ENCODE results near the gene AIG1. TPM values are rescaled to one million over a fixed set of nuclear protein-coding genes. Genes with fewer than 3 reads are reported as not detected.

The AIG1 gene
- total and polyA plus RNA-seq, 7 experiments from 2014 or later, result 6.8 to 21.8 (median 10.5) TPM

GRCh38 chr6:143195349-143195845, 134.7 kb downstream of the AIG1 start:
- no peak for DNase-seq
- POLR2A ChIA-PET, result no interaction called here

DNA sequence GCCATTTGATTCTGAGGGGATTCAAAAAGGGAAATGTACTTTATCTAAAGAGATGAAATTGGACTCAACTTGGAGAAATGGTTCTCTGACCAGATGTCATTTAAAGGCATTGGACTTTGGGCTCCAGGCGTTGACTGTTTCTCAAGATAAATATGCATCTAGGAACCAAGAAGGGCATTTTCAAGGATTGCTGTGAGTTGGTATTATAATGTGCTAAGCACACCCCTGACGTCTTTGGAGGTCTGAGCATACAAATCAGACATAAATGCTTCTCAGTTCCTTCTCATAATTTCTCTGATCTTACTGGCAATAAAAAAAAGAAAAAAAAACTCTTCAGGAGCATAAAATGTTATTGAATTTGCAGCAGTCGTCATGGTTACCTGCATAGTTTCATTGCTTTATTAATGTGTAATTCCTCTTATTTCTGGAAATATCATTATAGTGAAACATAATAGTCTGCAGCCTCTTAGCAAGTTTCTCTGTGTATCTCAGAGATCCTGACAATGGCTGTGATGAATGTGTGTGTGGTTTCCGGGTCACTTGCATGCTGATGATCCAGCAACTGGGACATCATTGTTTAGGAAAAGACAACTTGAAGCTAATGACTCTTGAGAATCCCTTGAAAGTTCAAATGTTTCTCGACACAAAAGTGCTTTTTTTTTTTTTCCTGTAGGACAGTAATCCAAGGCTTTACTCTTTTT, 136.0 kb downstream of the AIG1 start:
- H3K36me3 ChIP-seq (ENCODE audit: control insufficient read depth in 2 of 3, insufficient read depth in 3 of 3, low read length in 3 of 3), result no peaks in the 10 kb centered on the region
- Mint-ChIP-seq H3K4me3 (no peak overlapping the region), H3K27ac (no peak overlapping the region), H3K27me3 (no peaks in the 10 kb centered on the region), H3K9me3 (peaks cover 0 to 3% (median 0%) of the 10 kb centered on the region in 11 donors), H3K36me3 (peaks cover 0 to 37% (median 12%) of the 10 kb centered on the region in 5 donors), H3K4me1 (no peaks in the 10 kb centered on the region)
- H3K4me1 ChIP-seq (ENCODE audit: control insufficient read depth in 2 of 2, insufficient read depth in 2 of 2, low read length in 2 of 2), result no peaks in the 10 kb centered on the region
- ATAC-seq, result no peak
- H3K27me3 ChIP-seq (ENCODE audit: control insufficient read depth in 2 of 2, insufficient read depth in 2 of 2, low read length in 2 of 2), result no peaks in the 10 kb centered on the region
- ChIA-PET POLR2A (no interaction called here), CTCF (no interaction called here)
- H3K27ac ChIP-seq (ENCODE audit: low read depth, low read length), result no peak overlapping the region
- H3K9me3 ChIP-seq (ENCODE audit: control insufficient read depth in 2 of 3, low read length in 3 of 3), result no peaks in the 10 kb centered on the region
- intact Hi-C loops (cut with micrococcal nuclease), result no loop called here
- H3K4me3 ChIP-seq (ENCODE audit: low read length), result no peak overlapping the region
- DNase-seq, result no peak

More at GRCh38 chr6:143195349-143195845, 134.7 kb downstream of the AIG1 start:
- Mint-ChIP-seq H3K27ac (no peak overlapping the region), H3K27me3 (no peaks in the 10 kb centered on the region), H3K4me1 (no peaks in the 10 kb centered on the region), H3K36me3 (peaks cover 0 to 38% (median 18%) of the 10 kb centered on the region in 5 donors), H3K9me3 (peaks cover 0 to 3% (median 0%) of the 10 kb centered on the region in 11 donors), H3K4me3 (no peak overlapping the region)
- Histone ChIP-seq H3K9me3 (ENCODE audit: control insufficient read depth in 2 of 3, low read length in 3 of 3) (no peaks in the 10 kb centered on the region), H3K27ac (ENCODE audit: low read depth, low read length) (no peak overlapping the region), H3K4me3 (ENCODE audit: low read length) (no peak overlapping the region), H3K36me3 (ENCODE audit: control insufficient read depth in 2 of 3, insufficient read depth in 3 of 3, low read length in 3 of 3) (no peaks in the 10 kb centered on the region), H3K27me3 (ENCODE audit: control insufficient read depth in 2 of 2, insufficient read depth in 2 of 2, low read length in 2 of 2) (no peaks in the 10 kb centered on the region), H3K4me1 (ENCODE audit: control insufficient read depth in 2 of 2, insufficient read depth in 2 of 2, low read length in 2 of 2) (no peaks in the 10 kb centered on the region)
- CTCF ChIA-PET, result no interaction called here
- intact Hi-C loops (cut with micrococcal nuclease), result no loop called here
- ATAC-seq, result no peak

DNA sequence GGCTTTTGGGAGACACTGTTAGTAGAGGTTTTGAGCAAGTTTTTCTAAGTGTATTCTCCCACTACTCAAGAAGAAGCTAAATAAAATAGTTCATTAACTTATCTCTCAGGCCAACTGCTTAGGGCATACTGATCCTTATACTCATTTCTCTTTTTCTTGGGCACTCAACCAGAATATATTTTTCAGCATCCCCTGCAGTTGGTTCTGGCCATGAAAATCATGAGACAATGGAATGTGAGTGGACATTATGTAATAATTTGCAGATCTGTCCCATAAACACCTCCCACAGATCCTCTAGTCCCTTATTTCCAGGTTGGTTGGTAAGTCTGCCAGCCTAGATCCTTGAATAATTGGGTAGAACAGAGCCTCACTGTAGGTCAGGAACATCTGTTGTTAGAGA, 136.7 kb downstream of the AIG1 start:
- intact Hi-C loops (cut with micrococcal nuclease), result no loop called here
- H3K4me3 ChIP-seq (ENCODE audit: low read length), result no peak overlapping the region
- no peak overlapping the region for H3K27ac ChIP-seq (ENCODE audit: low read depth, low read length)
- Mint-ChIP-seq H3K27me3 (no peaks in the 10 kb centered on the region), H3K9me3 (peaks cover 0 to 3% (median 0%) of the 10 kb centered on the region in 11 donors), H3K36me3 (peaks cover 0 to 38% (median 12%) of the 10 kb centered on the region in 5 donors), H3K4me1 (no peaks in the 10 kb centered on the region), H3K4me3 (no peak overlapping the region), H3K27ac (no peak overlapping the region)
- no peaks in the 10 kb centered on the region for H3K27me3 ChIP-seq (ENCODE audit: control insufficient read depth in 2 of 2, insufficient read depth in 2 of 2, low read length in 2 of 2)
- no peaks in the 10 kb centered on the region for H3K4me1 ChIP-seq (ENCODE audit: control insufficient read depth in 2 of 2, insufficient read depth in 2 of 2, low read length in 2 of 2)
- CTCF ChIA-PET, result no interaction called here
- DNase-seq (no peak), ATAC-seq (no peak)
- no peaks in the 10 kb centered on the region for H3K36me3 ChIP-seq (ENCODE audit: control insufficient read depth in 2 of 3, insufficient read depth in 3 of 3, low read length in 3 of 3)
- POLR2A ChIA-PET, result no interaction called here
- no peaks in the 10 kb centered on the region for H3K9me3 ChIP-seq (ENCODE audit: control insufficient read depth in 2 of 3, low read length in 3 of 3)

- ATAC-seq (no peak), DNase-seq (no peak)
- H3K27ac ChIP-seq (ENCODE audit: low read depth, low read length), result no peak overlapping the region
- H3K4me1 ChIP-seq (ENCODE audit: control insufficient read depth in 2 of 2, insufficient read depth in 2 of 2, low read length in 2 of 2), result no peaks in the 10 kb centered on the region
- no peaks in the 10 kb centered on the region for H3K36me3 ChIP-seq (ENCODE audit: control insufficient read depth in 2 of 3, insufficient read depth in 3 of 3, low read length in 3 of 3)
- no peaks in the 10 kb centered on the region for H3K27me3 Mint-ChIP-seq
- H3K27me3 ChIP-seq (ENCODE audit: control insufficient read depth in 2 of 2, insufficient read depth in 2 of 2, low read length in 2 of 2), result no peaks in the 10 kb centered on the region
- H3K36me3 Mint-ChIP-seq, result peaks cover 0 to 45% (median 14%) of the 10 kb centered on the region in 5 donors
- no peak overlapping the region for H3K4me3 Mint-ChIP-seq
- ChIA-PET CTCF (no interaction called here), POLR2A (no interaction called here)
- H3K9me3 ChIP-seq (ENCODE audit: control insufficient read depth in 2 of 3, low read length in 3 of 3), result no peaks in the 10 kb centered on the region
- intact Hi-C loops (cut with micrococcal nuclease), result no loop called here
- H3K27ac Mint-ChIP-seq, result no peak overlapping the region
- peaks cover 0 to 4% (median under 1%) of the 10 kb centered on the region in 11 donors for H3K9me3 Mint-ChIP-seq
- no peak overlapping the region for H3K4me3 ChIP-seq (ENCODE audit: low read length)
- H3K4me1 Mint-ChIP-seq, result no peaks in the 10 kb centered on the region
These were observed 137.6 kb downstream of the AIG1 start for GRCh38 chr6:143198312-143198711.

DNA sequence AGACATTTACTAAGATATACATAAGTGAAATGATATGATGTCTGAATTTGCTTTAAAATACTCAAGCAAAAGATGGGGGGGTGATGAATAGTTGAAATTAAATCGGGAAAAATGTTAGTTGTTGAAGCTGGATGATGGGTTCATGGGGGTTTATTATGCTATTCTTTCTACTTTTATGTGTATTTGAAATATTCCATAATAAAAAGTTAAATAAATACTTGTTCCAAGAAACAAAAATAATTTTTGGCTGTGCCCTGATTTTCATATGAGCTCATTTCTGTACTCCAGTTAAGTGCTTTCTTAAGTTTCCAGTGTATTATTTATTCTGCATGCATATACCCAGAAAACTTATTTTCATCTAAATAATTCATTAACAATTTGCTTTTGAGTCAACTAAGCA, 138.6 kb downstream of the AIG1 start:
- Histone ChIP-seq H3K27ac (ENCODE audit: low read depth, low read length) (no peak overlapping the region), H3K4me3 (ENCODE audit: low read length) (no peak overlapping the region), H3K4me1 (ENCODE audit: control insufficient read depth in 2 of 2, insufficient read depth in 2 of 2, low read length in 2 of 2) (no peaks in the 10 kb centered on the region), H3K36me3 (ENCODE audit: control insufficient read depth in 2 of 3, insufficient read depth in 3 of 3, low read length in 3 of 3) (no peaks in the 10 kb centered on the region), H3K9me3 (ENCODE audit: control insufficient read depth in 2 of 3, low read length in 3 of 3) (no peaks in the 10 kb centered on the region), H3K27me3 (ENCODE audit: control insufficient read depth in 2 of 2, insufficient read depth in 2 of 2, low read length in 2 of 2) (no peaks in the 10 kb centered on the region)
- Mint-ChIP-seq H3K9me3 (peaks cover 0 to 8% (median 4%) of the 10 kb centered on the region in 11 donors), H3K4me3 (no peak overlapping the region), H3K27ac (no peak overlapping the region), H3K36me3 (peaks cover 0 to 42% (median 14%) of the 10 kb centered on the region in 5 donors), H3K27me3 (no peaks in the 10 kb centered on the region), H3K4me1 (no peaks in the 10 kb centered on the region)
- ChIA-PET CTCF (no interaction called here), POLR2A (no interaction called here)
- no peak for DNase-seq
- no peak for ATAC-seq
- intact Hi-C loops (cut with micrococcal nuclease), result no loop called here

DNA sequence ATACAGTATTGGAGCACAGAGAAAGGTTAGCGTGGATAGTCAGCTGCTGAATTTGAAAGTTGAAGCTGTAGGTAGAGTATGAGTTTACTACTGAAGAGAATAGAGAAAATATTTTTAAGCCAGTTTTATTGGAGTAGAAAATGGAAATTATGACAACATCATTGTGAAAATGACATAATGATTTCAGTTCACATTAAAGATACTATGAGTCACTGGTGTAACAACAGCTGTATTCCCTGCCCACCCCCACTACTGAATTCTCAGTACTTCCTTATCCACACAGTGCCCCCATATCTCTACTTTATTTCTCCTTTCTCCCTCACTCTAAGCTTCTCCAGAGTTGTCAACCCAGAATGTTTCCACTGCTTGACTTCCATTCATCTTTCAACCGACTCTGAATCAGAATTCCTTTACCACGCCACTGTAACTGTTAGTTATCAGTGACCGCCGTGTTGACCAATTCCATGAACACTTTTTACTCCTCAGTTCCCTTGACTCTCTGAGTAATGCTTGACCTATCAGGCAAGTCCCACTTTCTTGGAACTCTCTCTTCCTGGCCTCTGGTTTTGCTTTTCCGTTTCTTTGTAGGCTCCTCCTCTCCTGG, 139.6 kb downstream of the AIG1 start:
- H3K4me1 Mint-ChIP-seq, result no peaks in the 10 kb centered on the region
- peaks cover 0 to 8% (median 4%) of the 10 kb centered on the region in 11 donors for H3K9me3 Mint-ChIP-seq
- Histone ChIP-seq H3K27me3 (ENCODE audit: control insufficient read depth in 2 of 2, insufficient read depth in 2 of 2, low read length in 2 of 2) (no peaks in the 10 kb centered on the region), H3K4me1 (ENCODE audit: control insufficient read depth in 2 of 2, insufficient read depth in 2 of 2, low read length in 2 of 2) (no peaks in the 10 kb centered on the region), H3K36me3 (ENCODE audit: control insufficient read depth in 2 of 3, insufficient read depth in 3 of 3, low read length in 3 of 3) (no peaks in the 10 kb centered on the region), H3K9me3 (ENCODE audit: control insufficient read depth in 2 of 3, low read length in 3 of 3) (no peaks in the 10 kb centered on the region), H3K27ac (ENCODE audit: low read depth, low read length) (no peak overlapping the region), H3K4me3 (ENCODE audit: low read length) (no peak overlapping the region)
- no peaks in the 10 kb centered on the region for H3K27me3 Mint-ChIP-seq
- H3K4me3 Mint-ChIP-seq, result no peak overlapping the region
- CTCF ChIA-PET, result no interaction called here
- H3K36me3 Mint-ChIP-seq, result peaks cover 0 to 39% (median 9%) of the 10 kb centered on the region in 5 donors
- intact Hi-C loops (cut with micrococcal nuclease), result no loop called here
- DNase-seq, result no peak
- ATAC-seq, result no peak
- POLR2A ChIA-PET, result no interaction called here
- H3K27ac Mint-ChIP-seq, result no peak overlapping the region

DNA sequence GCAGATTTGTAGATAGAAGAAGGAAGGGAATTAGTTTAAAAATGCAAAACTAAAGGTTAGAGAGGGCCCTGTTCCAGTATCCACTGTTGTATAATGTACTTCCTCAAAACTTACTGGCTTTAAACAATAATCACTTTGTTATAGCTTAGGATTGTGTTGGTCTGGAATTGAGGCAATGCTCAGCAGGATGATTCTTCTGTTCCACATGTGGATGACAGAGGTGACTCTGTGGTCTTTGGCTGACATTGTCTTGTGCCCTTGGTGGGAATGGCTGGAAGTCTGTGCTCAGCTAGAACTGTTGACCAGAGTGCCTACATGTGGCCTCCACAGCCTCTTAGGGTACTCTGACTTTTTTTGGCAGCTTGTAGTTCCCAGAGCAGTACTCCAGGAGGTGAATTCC, 143.4 kb downstream of the AIG1 start:
- no peaks in the 10 kb centered on the region for H3K36me3 ChIP-seq (ENCODE audit: control insufficient read depth in 2 of 3, insufficient read depth in 3 of 3, low read length in 3 of 3)
- no peaks in the 10 kb centered on the region for H3K4me1 Mint-ChIP-seq
- H3K27me3 Mint-ChIP-seq, result no peaks in the 10 kb centered on the region
- no peak overlapping the region for H3K27ac ChIP-seq (ENCODE audit: low read depth, low read length)
- peaks cover 0 to 9% (median 4%) of the 10 kb centered on the region in 11 donors for H3K9me3 Mint-ChIP-seq
- intact Hi-C loops (cut with micrococcal nuclease), result no loop called here
- no peaks in the 10 kb centered on the region for H3K4me1 ChIP-seq (ENCODE audit: control insufficient read depth in 2 of 2, insufficient read depth in 2 of 2, low read length in 2 of 2)
- no peak for DNase-seq
- POLR2A ChIA-PET, result no interaction called here
- CTCF ChIA-PET, result no interaction called here
- no peak overlapping the region for H3K4me3 ChIP-seq (ENCODE audit: low read length)
- H3K4me3 Mint-ChIP-seq, result no peak overlapping the region
- ATAC-seq, result no peak
- no peaks in the 10 kb centered on the region for H3K9me3 ChIP-seq (ENCODE audit: control insufficient read depth in 2 of 3, low read length in 3 of 3)
- no peak overlapping the region for H3K27ac Mint-ChIP-seq
- peaks cover 0 to 32% (median 9%) of the 10 kb centered on the region in 5 donors for H3K36me3 Mint-ChIP-seq
- H3K27me3 ChIP-seq (ENCODE audit: control insufficient read depth in 2 of 2, insufficient read depth in 2 of 2, low read length in 2 of 2), result no peaks in the 10 kb centered on the region

Data from naive thymus-derived CD4-positive, alpha-beta T cell (primary cell).